Adipocyte (in vitro differentiated cells): ENCODE results near the gene SNX14.
A peak's percentile ranks its signal among the peaks of the same experiment; 100 is the strongest.

Source experiments
- DNase-seq: peaks from one replicate; pipeline ENCODE4 v3.0.0-alpha.2; 2015; ENCODE audit warnings: low read depth
- H3K27me3 ChIP-seq: replicated peaks from 2 replicates; pipeline ENCODE4 v1.7.0; 2013; ENCODE audit warnings: mild to moderate bottlenecking, low read length, moderate library complexity; ENCODE audit not compliant: control insufficient read depth, insufficient read depth
- H3K36me3 ChIP-seq: 2 replicates; pipeline ENCODE4 v1.7.0; 2013; ENCODE audit warnings: low read length, mild to moderate bottlenecking, moderate library complexity; ENCODE audit not compliant: control insufficient read depth, insufficient read depth, severe bottlenecking
- H3K4me1 ChIP-seq: 2 replicates; pipeline ENCODE4 v1.7.0; 2013; ENCODE audit warnings: mild to moderate bottlenecking, low read length, moderate library complexity; ENCODE audit not compliant: control insufficient read depth, insufficient read depth
- H3K4me3 ChIP-seq: 2 replicates; pipeline ENCODE4 v1.7.0; 2013; ENCODE audit warnings: mild to moderate bottlenecking, low read length, moderate library complexity
- H3K9ac ChIP-seq: 2 replicates; pipeline ENCODE4 v1.7.0; 2013; ENCODE audit warnings: mild to moderate bottlenecking, low read length, moderate library complexity
- H3K9me3 ChIP-seq: 2 replicates; pipeline ENCODE4 v1.7.0; 2013; ENCODE audit warnings: mild to moderate bottlenecking, low read length, moderate library complexity; ENCODE audit not compliant: control insufficient read depth

The SNX14 gene

GRCh38 chr6:85494547-85495536 lies 98.8 kb downstream of the SNX14 start:
- Histone ChIP-seq H3K9me3 (no peaks in the 10 kb centered on the region), H3K36me3 (peaks cover 26% of the 10 kb centered on the region), H3K27me3 (no peaks in the 10 kb centered on the region), H3K9ac (no peak overlapping the region), H3K4me3 (no peak overlapping the region), H3K4me1 (peaks cover 16% of the 10 kb centered on the region)
- DNase-seq = peak; percentile 49

- Histone ChIP-seq H3K36me3 (peaks cover 32% of the 10 kb centered on the region), H3K4me1 (peaks cover 16% of the 10 kb centered on the region), H3K9ac (no peak overlapping the region), H3K9me3 (no peaks in the 10 kb centered on the region), H3K27me3 (no peaks in the 10 kb centered on the region), H3K4me3 (no peak overlapping the region)
- no peak for DNase-seq
These were observed 100.3 kb downstream of the SNX14 start for GRCh38 chr6:85493389-85493788.

GRCh38 chr6:85490516-85491248 lies 103.0 kb downstream of the SNX14 start:
- no peaks in the 10 kb centered on the region for H3K27me3 ChIP-seq
- peaks cover 46% of the 10 kb centered on the region for H3K36me3 ChIP-seq
- no peaks in the 10 kb centered on the region for H3K9me3 ChIP-seq
- DNase-seq = no peak
- no peak overlapping the region for H3K4me3 ChIP-seq
- no peak overlapping the region for H3K9ac ChIP-seq
- peaks cover 16% of the 10 kb centered on the region for H3K4me1 ChIP-seq

DNA sequence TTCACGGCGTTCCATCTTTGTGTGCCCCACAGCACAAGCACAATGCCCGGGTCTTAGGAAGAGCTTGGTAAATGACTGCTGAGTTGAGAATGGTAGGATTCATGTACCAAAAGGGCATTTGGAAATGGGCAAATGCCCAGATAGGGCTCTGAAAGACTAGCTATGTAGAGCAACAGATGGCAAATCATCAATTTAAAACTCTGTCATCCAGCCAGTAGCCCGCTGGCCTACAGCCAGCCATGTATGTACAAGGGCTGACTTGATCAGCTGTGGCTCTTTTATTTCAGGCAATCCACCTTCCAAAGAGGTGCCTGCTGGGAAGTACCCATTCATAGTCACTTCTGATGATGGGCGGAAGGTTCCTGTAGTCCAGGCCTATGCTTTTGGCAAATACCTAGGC lies 108.7 kb downstream of the SNX14 start:
- Histone ChIP-seq H3K9me3 (no peaks in the 10 kb centered on the region), H3K36me3 (peaks cover 25% of the 10 kb centered on the region), H3K27me3 (no peaks in the 10 kb centered on the region), H3K4me3 (no peak overlapping the region), H3K4me1 (peaks cover 13% of the 10 kb centered on the region), H3K9ac (no peak overlapping the region)
- no peak for DNase-seq

DNA sequence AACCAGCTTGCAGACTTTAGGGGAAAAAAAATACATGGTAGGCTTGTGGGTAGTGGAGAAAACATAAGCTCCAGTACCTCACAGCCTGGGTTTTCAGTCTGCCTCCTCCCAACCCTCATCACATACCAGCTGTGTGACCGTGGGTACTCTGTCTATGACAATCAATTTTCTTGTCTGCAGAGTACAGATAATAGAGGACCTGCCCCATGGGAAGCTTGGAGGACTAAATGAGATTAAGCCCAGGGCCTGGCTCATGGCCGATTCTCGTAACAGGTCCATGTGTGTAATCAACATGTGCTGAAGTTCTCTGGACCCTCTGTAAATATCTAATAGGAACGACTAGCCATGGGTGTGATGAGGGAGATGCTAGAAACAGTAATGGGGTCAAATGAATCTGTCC lies 109.8 kb downstream of the SNX14 start:
- H3K27me3 ChIP-seq = no peaks in the 10 kb centered on the region

GRCh38 chr6:85482905-85483700 lies 110.6 kb downstream of the SNX14 start:
- Histone ChIP-seq H3K27me3 (no peaks in the 10 kb centered on the region), H3K4me1 (peaks cover 13% of the 10 kb centered on the region), H3K9me3 (no peaks in the 10 kb centered on the region), H3K36me3 (peaks cover 15% of the 10 kb centered on the region), H3K9ac (peak overlapping the region; percentile 52), H3K4me3 (peak overlapping the region; percentile 67)
- peak; percentile 89 for DNase-seq

More for the DNA sequence above, 109.8 kb downstream of the SNX14 start:
- Histone ChIP-seq H3K9me3 (no peaks in the 10 kb centered on the region), H3K4me3 (no peak overlapping the region), H3K9ac (no peak overlapping the region), H3K36me3 (peaks cover 17% of the 10 kb centered on the region), H3K4me1 (peaks cover 13% of the 10 kb centered on the region)
- no peak for DNase-seq

DNA sequence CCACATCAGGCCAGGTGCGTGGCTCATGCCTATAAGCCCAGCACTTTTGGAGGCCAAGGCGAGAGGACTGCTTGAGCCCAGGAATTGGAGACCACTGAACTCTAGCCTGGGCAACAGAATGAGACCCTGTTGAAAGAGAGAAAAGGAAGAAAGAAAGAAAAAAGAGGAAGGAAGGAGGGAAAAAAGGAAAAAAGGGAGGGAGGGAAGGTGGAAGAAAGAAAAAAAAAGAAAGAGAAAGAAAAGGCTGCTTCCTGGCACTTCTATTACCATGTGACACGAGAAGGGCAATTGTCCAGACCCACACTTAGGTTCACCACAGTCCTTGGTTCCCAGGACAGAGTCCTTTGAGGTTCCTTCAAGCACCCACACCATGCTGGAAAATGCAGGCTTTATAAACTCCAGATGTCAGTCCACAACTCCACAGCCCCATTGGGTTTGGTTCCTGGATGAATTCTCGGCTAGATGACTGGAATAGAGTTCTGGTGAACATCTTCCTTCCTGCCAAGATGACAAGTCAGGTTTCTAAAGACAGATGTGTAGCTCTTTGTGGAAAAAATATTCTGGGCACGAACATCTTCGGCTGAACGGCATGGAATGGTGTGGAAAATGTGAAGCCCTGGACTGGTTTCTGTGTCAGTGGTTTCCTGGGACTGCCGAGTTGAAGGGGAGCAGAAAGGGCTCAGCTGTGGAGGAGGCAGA lies 111.3 kb downstream of the SNX14 start:
- H3K27me3 ChIP-seq = no peaks in the 10 kb centered on the region
- peak overlapping the region; percentile 67 for H3K4me3 ChIP-seq
- DNase-seq = peak; percentile 48
- peaks cover 15% of the 10 kb centered on the region for H3K36me3 ChIP-seq
- peaks cover 13% of the 10 kb centered on the region for H3K4me1 ChIP-seq
- peak overlapping the region; percentile 52 for H3K9ac ChIP-seq
- H3K9me3 ChIP-seq = no peaks in the 10 kb centered on the region

DNA sequence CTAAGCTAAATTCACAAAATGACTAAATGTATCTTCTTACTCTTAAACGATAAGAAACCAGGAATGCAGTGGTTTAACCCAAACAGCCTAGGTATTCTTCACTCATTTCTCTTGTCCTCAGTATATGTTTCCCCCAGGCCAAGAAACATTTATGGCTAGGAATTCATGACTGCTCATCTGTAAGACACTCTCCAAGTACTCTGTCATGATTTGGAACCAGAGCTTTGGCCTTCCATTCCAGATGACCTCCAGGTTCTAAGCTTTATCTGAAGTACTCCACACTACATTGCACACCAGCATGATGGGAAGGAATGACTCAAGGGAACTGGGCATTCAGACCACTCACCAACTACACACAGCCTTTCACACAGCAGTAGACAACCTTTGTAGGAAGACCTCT lies 114.5 kb downstream of the SNX14 start:
- Histone ChIP-seq H3K9ac (no peak overlapping the region), H3K4me3 (no peak overlapping the region), H3K36me3 (peaks cover 14% of the 10 kb centered on the region), H3K9me3 (no peaks in the 10 kb centered on the region), H3K27me3 (no peaks in the 10 kb centered on the region), H3K4me1 (peaks cover 13% of the 10 kb centered on the region)
- DNase-seq = no peak

GRCh38 chr6:85476532-85476931 lies 117.1 kb downstream of the SNX14 start:
- H3K9me3 ChIP-seq = no peaks in the 10 kb centered on the region
- H3K9ac ChIP-seq = no peak overlapping the region
- H3K36me3 ChIP-seq = peaks cover 17% of the 10 kb centered on the region
- no peak for DNase-seq
- H3K4me1 ChIP-seq = no peaks in the 10 kb centered on the region
- H3K4me3 ChIP-seq = no peak overlapping the region
- H3K27me3 ChIP-seq = no peaks in the 10 kb centered on the region

- no peak for DNase-seq
- Histone ChIP-seq H3K9me3 (no peaks in the 10 kb centered on the region), H3K9ac (no peak overlapping the region), H3K4me1 (peaks cover 6% of the 10 kb centered on the region), H3K27me3 (no peaks in the 10 kb centered on the region), H3K4me3 (no peak overlapping the region), H3K36me3 (peaks cover 17% of the 10 kb centered on the region)
These were observed 119.9 kb downstream of the SNX14 start for GRCh38 chr6:85473748-85474147.
